Measurements from ENCODE around the gene DLX5. TPM values are rescaled to one million over a fixed set of nuclear protein-coding genes. Genes with fewer than 3 reads are reported as not detected.

DLX5 gene
- total RNA-seq, 1 donor from 2014 or later, result 0.27 TPM

GRCh38 chr7:96979551-96980276, 44.9 kb downstream of the DLX5 start:
- no peak overlapping the region for H3K4me3 Mint-ChIP-seq (ENCODE audit: unreplicated experiment)
- no peaks in the 10 kb centered on the region for H3K4me1 Mint-ChIP-seq (ENCODE audit: low read depth)
- peaks cover 27% of the 10 kb centered on the region for H3K27me3 Mint-ChIP-seq (ENCODE audit: low read depth)

GRCh38 chr7:96977445-96977844, 47.2 kb downstream of the DLX5 start:
- no peak for DNase-seq (ENCODE audit: low spot score)
- no peak overlapping the region for H3K4me3 Mint-ChIP-seq (ENCODE audit: unreplicated experiment)
- no peaks in the 10 kb centered on the region for H3K9me3 Mint-ChIP-seq (ENCODE audit: low read depth)
- no peak overlapping the region for H3K27ac Mint-ChIP-seq (ENCODE audit: unreplicated experiment)
- TF ChIP-seq, protein P1, sequence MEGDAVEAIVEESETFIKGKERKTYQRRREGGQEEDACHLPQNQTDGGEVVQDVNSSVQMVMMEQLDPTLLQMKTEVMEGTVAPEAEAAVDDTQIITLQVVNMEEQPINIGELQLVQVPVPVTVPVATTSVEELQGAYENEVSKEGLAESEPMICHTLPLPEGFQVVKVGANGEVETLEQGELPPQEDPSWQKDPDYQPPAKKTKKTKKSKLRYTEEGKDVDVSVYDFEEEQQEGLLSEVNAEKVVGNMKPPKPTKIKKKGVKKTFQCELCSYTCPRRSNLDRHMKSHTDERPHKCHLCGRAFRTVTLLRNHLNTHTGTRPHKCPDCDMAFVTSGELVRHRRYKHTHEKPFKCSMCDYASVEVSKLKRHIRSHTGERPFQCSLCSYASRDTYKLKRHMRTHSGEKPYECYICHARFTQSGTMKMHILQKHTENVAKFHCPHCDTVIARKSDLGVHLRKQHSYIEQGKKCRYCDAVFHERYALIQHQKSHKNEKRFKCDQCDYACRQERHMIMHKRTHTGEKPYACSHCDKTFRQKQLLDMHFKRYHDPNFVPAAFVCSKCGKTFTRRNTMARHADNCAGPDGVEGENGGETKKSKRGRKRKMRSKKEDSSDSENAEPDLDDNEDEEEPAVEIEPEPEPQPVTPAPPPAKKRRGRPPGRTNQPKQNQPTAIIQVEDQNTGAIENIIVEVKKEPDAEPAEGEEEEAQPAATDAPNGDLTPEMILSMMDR (IDR thresholded peaks at IDR 0.05), result no peak
- H3K27me3 Mint-ChIP-seq (ENCODE audit: low read depth), result peaks cover 13% of the 10 kb centered on the region
- H3K4me1 Mint-ChIP-seq (ENCODE audit: low read depth), result peaks cover 14% of the 10 kb centered on the region
- no peaks in the 10 kb centered on the region for H3K36me3 Mint-ChIP-seq (ENCODE audit: low read depth)

More at GRCh38 chr7:96979551-96980276, 44.9 kb downstream of the DLX5 start:
- Mint-ChIP-seq H3K9me3 (ENCODE audit: low read depth) (peaks cover 2% of the 10 kb centered on the region), H3K36me3 (ENCODE audit: low read depth) (no peaks in the 10 kb centered on the region), H3K27ac (ENCODE audit: unreplicated experiment) (no peak overlapping the region)
- TF ChIP-seq, protein P1 (IDR thresholded peaks at IDR 0.05), result no peak
- no peak for DNase-seq (ENCODE audit: low spot score)

- no peaks in the 10 kb centered on the region for H3K36me3 Mint-ChIP-seq (ENCODE audit: low read depth)
- no peaks in the 10 kb centered on the region for H3K9me3 Mint-ChIP-seq (ENCODE audit: low read depth)
- no peak overlapping the region for H3K4me3 Mint-ChIP-seq (ENCODE audit: unreplicated experiment)
- no peak for DNase-seq (ENCODE audit: low spot score)
- TF ChIP-seq, protein P1 (IDR thresholded peaks at IDR 0.05), result no peak
- H3K27me3 Mint-ChIP-seq (ENCODE audit: low read depth), result peaks cover 9% of the 10 kb centered on the region
- peaks cover 14% of the 10 kb centered on the region for H3K4me1 Mint-ChIP-seq (ENCODE audit: low read depth)
- H3K27ac Mint-ChIP-seq (ENCODE audit: unreplicated experiment), result no peak overlapping the region
Measured at GRCh38 chr7:96976106-96976505, 48.5 kb downstream of the DLX5 start.

DNA sequence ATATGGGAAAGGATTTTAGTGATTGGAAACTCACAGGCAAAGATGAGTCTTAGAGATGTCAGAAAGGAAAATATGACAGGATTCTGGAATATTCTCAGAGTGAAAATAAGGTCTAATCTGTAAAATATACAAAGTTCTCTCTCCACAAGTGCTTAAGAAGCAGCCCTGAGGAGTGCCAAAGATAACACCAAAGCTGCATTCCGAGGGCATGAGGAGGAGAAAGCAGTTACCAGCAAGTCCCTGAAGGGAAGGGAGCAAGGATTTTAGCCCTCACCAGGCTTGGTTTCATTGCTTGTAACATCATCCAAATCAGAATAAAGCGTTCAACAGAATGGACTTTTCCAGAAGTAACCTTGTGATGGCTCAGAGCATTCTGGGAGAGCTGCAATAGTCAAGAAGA, 50.6 kb downstream of the DLX5 start:
- DNase-seq (ENCODE audit: low spot score), result no peak
- Mint-ChIP-seq H3K4me3 (ENCODE audit: unreplicated experiment) (no peak overlapping the region), H3K9me3 (ENCODE audit: low read depth) (no peaks in the 10 kb centered on the region), H3K27me3 (ENCODE audit: low read depth) (peaks cover 11% of the 10 kb centered on the region), H3K36me3 (ENCODE audit: low read depth) (no peaks in the 10 kb centered on the region), H3K27ac (ENCODE audit: unreplicated experiment) (peak overlapping the region; percentile 1), H3K4me1 (ENCODE audit: low read depth) (peaks cover 14% of the 10 kb centered on the region)
- TF ChIP-seq, protein P1 (IDR thresholded peaks at IDR 0.05), result no peak

- TF ChIP-seq, protein P1 (IDR thresholded peaks at IDR 0.05), result no peak
- DNase-seq (ENCODE audit: low spot score), result no peak
- Mint-ChIP-seq H3K27ac (ENCODE audit: unreplicated experiment) (no peak overlapping the region), H3K36me3 (ENCODE audit: low read depth) (no peaks in the 10 kb centered on the region), H3K27me3 (ENCODE audit: low read depth) (peaks cover 13% of the 10 kb centered on the region), H3K4me3 (ENCODE audit: unreplicated experiment) (no peak overlapping the region), H3K4me1 (ENCODE audit: low read depth) (peaks cover 14% of the 10 kb centered on the region), H3K9me3 (ENCODE audit: low read depth) (no peaks in the 10 kb centered on the region)
Measured at GRCh38 chr7:96970739-96971138, 53.9 kb downstream of the DLX5 start.

Other genes with a start within 250 kb of the DLX5 start
- gene DLX6, start 19.3 kb downstream of the DLX5 start, total RNA-seq, result 2.7 TPM in 1 of 3 replicates, not detected in the others
- gene SDHAF3, start 92.9 kb upstream of the DLX5 start, total RNA-seq, result 6.0 to 14.9 TPM (median 8.0 TPM) in 3 replicates